A549 (cell line): ENCODE data around the gene PPP3CA. TPM values are rescaled to one million over a fixed set of nuclear protein-coding genes. Genes with fewer than 3 reads are reported as not detected.
A peak's percentile ranks its signal among the peaks of the same experiment; 100 is the strongest.
"Not testable (repeated sequence)": the region's sequence is repeated elsewhere in the genome, so short reads cannot be mapped to it uniquely, and the experiment has no call there.

Source experiments
- ATAC-seq, 2 experiments: fragments of 200-7000 bp in 1 of 2; fragments of >200 bp in 1 of 2; cut with Nextera tagmentation in 1 of 2; cut with Tn5 transposase in 1 of 2; 3 replicates each; pipeline versions ENCODE4 v1.8.0 to v1.9.1; 2018 to 2020; ENCODE audit warnings: mild to moderate bottlenecking in 1 of 2, moderate library complexity in 1 of 2
- CTCF ChIA-PET: fragments of 300-600 bp; sonication (Branson Sonifier 250); formaldehyde crosslinking; extraction: SDS; loops from one replicate; lab custom pipeline; 2021; ENCODE audit warnings: antibody characterized with exemption, inconsistent platforms; lab: Yijun Ruan, JAX
- POLR2A ChIA-PET: fragments of 350-600 bp; formaldehyde crosslinking; extraction: SDS; loops from one replicate; lab custom pipeline; 2021; ENCODE audit warnings: antibody characterized with exemption, inconsistent platforms; lab: Yijun Ruan, JAX
- DNase-seq, 2 experiments: peaks; one replicate each; pipeline versions ENCODE4 v3.0.0 to v3.0.0-alpha.2; 2011 to 2016; ENCODE audit warnings: low read depth in 1 of 2, low spot score in 1 of 2
- FAIRE-seq: peaks from 2 replicates; lab custom pipeline; 2011; peaks lifted over from hg19 to GRCh38; lab: Jason Lieb, UNC
- H3K27ac ChIP-seq, 2 experiments: fragments of >200 bp; sonication (Bioruptor Twin); formaldehyde crosslinking; 3 replicates each; pipeline ENCODE4 v1.5.1; 2016 to 2017
- H3K4me1 ChIP-seq: fragments of >200 bp; sonication (Bioruptor Twin); formaldehyde crosslinking; 3 replicates; pipeline ENCODE4 v1.6.1; 2016
- H3K4me2 ChIP-seq: fragments of >200 bp; sonication (Bioruptor Twin); formaldehyde crosslinking; 3 replicates; pipeline ENCODE4 v1.6.1; 2016
- H3K4me3 ChIP-seq: fragments of >200 bp; sonication (Bioruptor Twin); formaldehyde crosslinking; 3 replicates; pipeline ENCODE4 v1.5.1; 2016
- H3K9me3 ChIP-seq: fragments of >200 bp; sonication (Bioruptor Twin); formaldehyde crosslinking; 3 replicates; pipeline ENCODE4 v1.6.1; 2016
- ATOH8 ChIP-seq: fragments of 250-450 bp; sonication (Bioruptor Pico); IDR thresholded peaks from 2 replicates; pipeline ENCODE4 v1.5.0; 2020; ENCODE audit warnings: low read depth, mild to moderate bottlenecking, moderate library complexity
- BHLHE40 ChIP-seq: IDR thresholded peaks from 2 replicates; pipeline ENCODE4 v1.6.1; 2012; ENCODE audit warnings: low read depth, low read length, inconsistent platforms
- CBX8 ChIP-seq: fragments of 200-600 bp; sonication (generic); IDR thresholded peaks from 2 replicates; pipeline ENCODE4 v1.6.1; 2016
- CEBPB ChIP-seq, 2 experiments: fragments of >200 bp in 1 of 2; sonication (Bioruptor Twin) in 1 of 2; formaldehyde crosslinking in 1 of 2; IDR thresholded peaks; 2 replicates each; pipeline ENCODE4 v1.6.1; 2012 to 2016
- CHD4 ChIP-seq: fragments of 200-600 bp; sonication (generic); IDR thresholded peaks from 2 replicates; pipeline ENCODE4 v1.6.1; 2016; ENCODE audit warnings: antibody characterized with exemption, mild to moderate bottlenecking, borderline replicate concordance
- EHF ChIP-seq: fragments of 250-450 bp; sonication (Bioruptor Pico); IDR thresholded peaks from 2 replicates; pipeline ENCODE4 v1.5.0; 2020; ENCODE audit warnings: mild to moderate bottlenecking
- ELK1 ChIP-seq: fragments of 150-350 bp; IDR thresholded peaks from 2 replicates; pipeline ENCODE4 v1.6.1; 2014; ENCODE audit warnings: low read depth, mild to moderate bottlenecking, low read length
- HDAC2 ChIP-seq: fragments of 200-600 bp; sonication (generic); IDR thresholded peaks from 2 replicates; pipeline ENCODE4 v1.6.1; 2016
- HOXB13 ChIP-seq: fragments of 250-450 bp; sonication (Bioruptor Pico); IDR thresholded peaks from 2 replicates; pipeline ENCODE4 v1.5.0; 2020; ENCODE audit warnings: low read depth, mild to moderate bottlenecking, moderate library complexity
- KDM1A ChIP-seq: fragments of 200-600 bp; sonication (generic); IDR thresholded peaks from 2 replicates; pipeline ENCODE4 v1.6.1; 2016; ENCODE audit warnings: low read depth, mild to moderate bottlenecking
- MYC ChIP-seq: IDR thresholded peaks from 2 replicates; pipeline ENCODE4 v1.6.1; 2012; ENCODE audit warnings: mild to moderate bottlenecking, inconsistent platforms, low read length, improper control_type of control experiment, borderline replicate concordance
- NFE2L2 ChIP-seq: fragments of 150-350 bp; conservative IDR thresholded peaks from 2 replicates; pipeline ENCODE4 v1.6.1; 2014; ENCODE audit warnings: low read length
- NPAS2 ChIP-seq: fragments of 250-450 bp; sonication (Bioruptor Pico); IDR thresholded peaks from 2 replicates; pipeline ENCODE4 v1.8.0; 2022; ENCODE audit warnings: mild to moderate bottlenecking, moderate library complexity, borderline replicate concordance
- NR3C1 ChIP-seq: fragments of >200 bp; sonication (Bioruptor Twin); formaldehyde crosslinking; IDR thresholded peaks from 3 replicates; pipeline ENCODE4 v1.6.1; 2017
- POLR2A ChIP-seq: IDR thresholded peaks from 2 replicates; pipeline ENCODE4 v1.6.1; 2012; ENCODE audit warnings: mild to moderate bottlenecking, low read length
- REST ChIP-seq: fragments of 200-600 bp; sonication (generic); IDR thresholded peaks from 2 replicates; pipeline ENCODE4 v1.6.1; 2016; ENCODE audit warnings: antibody characterized with exemption, mild to moderate bottlenecking, moderate library complexity
- RNF2 ChIP-seq: fragments of 200-600 bp; sonication (generic); IDR thresholded peaks from 2 replicates; pipeline ENCODE4 v1.6.1; 2016; ENCODE audit warnings: low read depth, mild to moderate bottlenecking, antibody characterized with exemption, moderate library complexity, borderline replicate concordance
- TFCP2L1 ChIP-seq: fragments of 250-450 bp; sonication (Bioruptor Pico); IDR thresholded peaks from 2 replicates; pipeline ENCODE4 v1.5.0; 2021; ENCODE audit warnings: mild to moderate bottlenecking
- ZNF302 ChIP-seq: fragments of 250-450 bp; sonication (Bioruptor Pico); IDR thresholded peaks from 2 replicates; pipeline ENCODE4 v1.9.0; 2021; ENCODE audit warnings: inconsistent platforms, mild to moderate bottlenecking, moderate library complexity
- WGBS: methylation state at CpG from one replicate; pipeline ENCODE4 v1.1.6; 2017; ENCODE audit errors: missing lambda C conversion rate; 5-methylcytosine and 5-hydroxymethylcytosine counted together
- polyA plus RNA-seq, 4 experiments: library from polyadenylated mRNA; depleted of rRNA in 3 of 4; stranded (reverse); fragments of >200 nt; fragmentation: RNase III in 1 of 4; extraction: RNeasy Plus Mini Kit Qiagen cat#74134 plus additional on column Dnase treatment in 1 of 4; gene quantifications; 2 replicates in 3 of 4; 3 replicates in 1 of 4; pipeline ENCODE4 v1.2.3, GENCODE V29; 2011 to 2017

Gene PPP3CA
- polyA plus RNA-seq, 2 of the 4 experiments (the other 2 are of a cell fraction) = 21.4 to 42.4 TPM

- DNase-seq = no peak
- ChIA-PET POLR2A (no interaction called here), CTCF (no interaction called here)
- Histone ChIP-seq H3K4me3 (no peak overlapping the region), H3K4me2 (no peak overlapping the region)
- WGBS = 79% methylated on average over 4 of the region's 4 CpGs
- TF ChIP-seq REST = no peak
- TF ChIP-seq ZNF302 = no peak
- no peak for TF ChIP-seq CEBPB (IDR thresholded peaks at IDR 0.05)
- TF ChIP-seq, all 56 proteins: peak for 0
- Histone ChIP-seq H3K4me1 (peaks cover 18% of the 10 kb centered on the region), H3K9me3 (no peaks in the 10 kb centered on the region), H3K27ac (no peak overlapping the region)
- ATAC-seq = no peak
- no peak for FAIRE-seq
These were observed 248.5 kb downstream of the PPP3CA start for GRCh38 chr4:101098666-101099400.

GRCh38 chr4:101092609-101093008 lies 254.7 kb downstream of the PPP3CA start:
- DNase-seq, H3K4me2 ChIP-seq, H3K9me3 ChIP-seq, H3K27ac ChIP-seq, POLR2A ChIA-PET, FAIRE-seq, H3K4me3 ChIP-seq, ATAC-seq, CTCF ChIA-PET, H3K4me1 ChIP-seq: not testable (repeated sequence)
- TF ChIP-seq HDAC2 = 0 out of 2 replicates have a peak, but pooled peaks have one; percentile 36
- 0 out of 2 replicates have a peak, but pooled peaks have one; percentile 23 for TF ChIP-seq KDM1A

GRCh38 chr4:101089168-101089567 lies 258.2 kb downstream of the PPP3CA start:
- WGBS = 90% methylated on average over 2 of the region's 2 CpGs

More at GRCh38 chr4:101089168-101089567, 258.2 kb downstream of the PPP3CA start:
- H3K4me2 ChIP-seq = no peak overlapping the region
- DNase-seq = no peak
- no peak for FAIRE-seq
- H3K27ac ChIP-seq = no peak overlapping the region
- no peaks in the 10 kb centered on the region for H3K9me3 ChIP-seq
- no peak for ATAC-seq
- H3K4me3 ChIP-seq = no peak overlapping the region
- TF ChIP-seq BHLHE40 (no peak), NFE2L2 (no peak), POLR2A (no peak), ELK1 (no peak), CBX8 (no peak), NPAS2 (CRISPR knock-in tag) (no peak), CHD4 (no peak), TFCP2L1 (no peak), HOXB13 (CRISPR knock-in tag) (no peak), MYC (no peak), ATOH8 (CRISPR knock-in tag) (no peak), NR3C1 (no peak), EHF (CRISPR knock-in tag) (no peak), RNF2 (no peak)
- peaks cover 3% of the 10 kb centered on the region; the same call in 1 of the 3 replicates for H3K4me1 ChIP-seq
- ChIA-PET CTCF (no interaction called here), POLR2A (no interaction called here)
